Right lung (tissue), 5 donors: ENCODE measurements around the gene FAM124A. TPM values are rescaled to one million over a fixed set of nuclear protein-coding genes. Genes with fewer than 3 reads are reported as not detected.

Source experiments
- DNase-seq, 2 donors: peaks; one replicate each; pipeline ENCODE4 v3.0.0-alpha.2; 2013
- polyA plus RNA-seq, 5 donors: library from polyadenylated mRNA; unstranded; fragments of 120-200 nt; gene quantifications; one replicate each; pipeline versions ENCODE4 v1.2.1 to v1.2.3, GENCODE V29; 2013; ENCODE audit warnings: inconsistent platforms in 1 of 5, low replicate concordance in 1 of 5; ENCODE audit not compliant: insufficient read length in 5 of 5, insufficient read depth in 1 of 5

FAM124A gene
- polyA plus RNA-seq, 5 donors, result 5.1 to 7.4 (median 6.7) TPM

- DNase-seq, result no peak
Observed at GRCh38 chr13:51303882-51304281, 81.7 kb downstream of the FAM124A start.

- DNase-seq, result no peak
Observed at GRCh38 chr13:51305271-51305967, 83.2 kb downstream of the FAM124A start.

- no peak for DNase-seq
Observed at GRCh38 chr13:51308781-51309180, 86.6 kb downstream of the FAM124A start.

GRCh38 chr13:51311231-51311630, 89.0 kb downstream of the FAM124A start:
- DNase-seq, result no peak

- DNase-seq, result no peak
Observed at GRCh38 chr13:51311957-51312520, 89.8 kb downstream of the FAM124A start.

DNA sequence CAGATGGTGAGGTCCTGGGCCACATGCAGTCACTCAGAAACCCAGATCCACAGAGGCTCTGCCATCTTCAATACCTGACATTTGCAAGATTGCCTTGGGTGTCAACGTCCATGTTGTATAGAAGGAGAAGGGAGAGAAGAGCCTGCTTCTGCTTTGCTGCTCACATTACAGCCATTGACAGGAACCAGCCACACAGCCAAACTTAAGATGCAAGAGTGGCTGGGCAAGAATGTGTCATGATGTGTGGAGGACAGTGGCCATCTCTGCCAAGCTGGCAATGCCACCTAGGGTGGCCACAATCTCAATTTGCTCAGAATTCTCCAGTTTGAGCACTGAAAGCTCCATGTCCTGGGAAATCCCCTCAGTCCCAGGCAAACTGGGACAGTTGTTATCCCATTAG, 91.4 kb downstream of the FAM124A start:
- no peak for DNase-seq

DNA sequence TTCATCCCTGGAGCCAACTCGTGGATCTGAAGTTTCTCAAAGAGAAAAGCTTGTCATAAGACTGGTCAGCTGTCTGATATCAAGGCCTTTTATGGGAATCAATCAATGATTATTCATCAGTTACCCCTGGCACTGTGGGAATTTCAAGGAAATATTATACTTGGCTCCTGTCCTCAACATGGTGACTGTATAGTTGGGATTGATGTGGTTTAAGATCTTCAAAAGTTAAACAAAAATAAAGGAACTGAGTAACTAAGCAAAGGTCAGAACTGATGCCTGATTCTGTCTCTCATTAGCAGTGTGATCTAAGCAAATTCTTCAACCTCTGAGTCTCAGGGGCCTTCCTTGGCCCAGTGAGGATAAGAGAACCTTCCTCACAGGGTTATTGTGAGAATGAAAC, 95.1 kb downstream of the FAM124A start:
- DNase-seq, result no peak

DNA sequence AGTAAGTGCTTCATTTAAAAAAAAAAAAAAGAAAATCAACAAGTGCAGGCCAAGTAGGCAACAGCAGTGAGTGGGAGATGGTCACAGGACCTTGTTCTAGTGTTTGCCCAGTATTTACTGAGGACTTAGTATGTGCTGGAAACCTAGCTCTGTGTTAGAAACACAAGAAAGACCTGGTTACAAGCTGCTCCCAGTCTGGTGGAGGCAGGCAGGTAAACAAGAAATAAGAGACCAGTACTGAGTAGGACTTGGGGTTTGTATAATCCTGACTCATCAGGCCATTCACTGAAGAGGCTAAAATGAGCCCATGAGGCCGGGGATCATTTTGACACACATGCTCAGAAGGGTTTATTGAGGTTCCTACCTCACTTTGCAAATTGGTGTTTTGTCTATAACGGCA, 95.8 kb downstream of the FAM124A start:
- no peak for DNase-seq

DNA sequence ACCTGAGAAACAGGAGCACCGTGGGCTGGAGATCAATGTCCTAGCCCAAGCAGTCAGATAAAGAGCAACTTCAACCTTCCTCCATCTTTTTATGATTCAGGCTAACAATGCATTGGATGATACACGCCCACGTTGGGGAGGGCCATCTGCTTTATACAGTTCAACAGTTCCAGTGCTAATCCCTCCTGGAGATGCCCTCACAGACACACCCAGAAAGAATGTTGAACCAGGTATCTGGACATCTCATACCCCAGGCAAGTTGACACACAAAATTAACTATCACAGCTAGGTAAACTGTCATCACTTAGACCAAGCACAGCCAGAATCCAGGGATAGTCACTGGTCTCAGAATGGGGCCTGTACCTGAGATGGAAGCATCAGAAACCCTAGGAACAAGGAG, 96.7 kb downstream of the FAM124A start:
- DNase-seq, result no peak

DNA sequence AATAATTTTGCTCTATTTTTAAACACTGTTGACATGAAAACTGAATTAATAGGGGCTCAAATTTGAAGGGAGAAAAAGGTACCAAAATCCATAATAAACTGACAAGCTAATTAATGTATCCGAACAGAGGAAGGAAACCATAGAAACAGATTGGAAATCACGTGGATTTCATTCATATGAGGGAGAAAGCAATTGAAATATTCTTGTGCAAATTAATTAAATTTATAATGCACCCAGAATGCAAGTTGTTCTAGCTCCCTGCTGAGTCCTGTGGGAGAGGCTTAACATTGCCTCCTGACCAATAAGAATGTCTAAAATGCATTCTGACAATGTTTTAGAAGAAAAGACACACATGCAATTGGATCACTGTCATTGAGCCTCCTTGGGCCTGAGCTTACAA, 99.6 kb downstream of the FAM124A start:
- DNase-seq, result no peak

DNA sequence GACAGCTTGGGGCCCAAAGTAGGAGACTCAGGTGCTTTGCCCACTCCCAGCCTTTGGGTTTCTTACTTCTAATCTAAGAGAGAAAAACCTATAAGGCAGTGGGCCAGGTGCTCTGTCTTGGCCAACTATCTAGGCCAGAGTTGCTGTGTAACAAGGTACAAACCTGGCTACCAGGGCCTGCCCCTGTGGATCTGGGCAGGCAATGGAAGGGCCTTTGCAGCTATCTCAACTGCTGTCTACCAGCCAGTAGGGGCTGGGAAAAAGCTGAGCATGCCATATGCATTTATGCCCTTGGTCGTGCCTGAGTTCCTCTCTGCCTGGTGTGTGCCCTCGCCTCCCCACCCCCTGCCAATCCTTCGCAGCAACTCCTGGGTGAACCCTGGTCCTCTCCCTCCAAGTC, 100.6 kb downstream of the FAM124A start:
- DNase-seq, result no peak

- DNase-seq, result no peak
Observed at GRCh38 chr13:51323824-51324511, 101.8 kb downstream of the FAM124A start.

DNA sequence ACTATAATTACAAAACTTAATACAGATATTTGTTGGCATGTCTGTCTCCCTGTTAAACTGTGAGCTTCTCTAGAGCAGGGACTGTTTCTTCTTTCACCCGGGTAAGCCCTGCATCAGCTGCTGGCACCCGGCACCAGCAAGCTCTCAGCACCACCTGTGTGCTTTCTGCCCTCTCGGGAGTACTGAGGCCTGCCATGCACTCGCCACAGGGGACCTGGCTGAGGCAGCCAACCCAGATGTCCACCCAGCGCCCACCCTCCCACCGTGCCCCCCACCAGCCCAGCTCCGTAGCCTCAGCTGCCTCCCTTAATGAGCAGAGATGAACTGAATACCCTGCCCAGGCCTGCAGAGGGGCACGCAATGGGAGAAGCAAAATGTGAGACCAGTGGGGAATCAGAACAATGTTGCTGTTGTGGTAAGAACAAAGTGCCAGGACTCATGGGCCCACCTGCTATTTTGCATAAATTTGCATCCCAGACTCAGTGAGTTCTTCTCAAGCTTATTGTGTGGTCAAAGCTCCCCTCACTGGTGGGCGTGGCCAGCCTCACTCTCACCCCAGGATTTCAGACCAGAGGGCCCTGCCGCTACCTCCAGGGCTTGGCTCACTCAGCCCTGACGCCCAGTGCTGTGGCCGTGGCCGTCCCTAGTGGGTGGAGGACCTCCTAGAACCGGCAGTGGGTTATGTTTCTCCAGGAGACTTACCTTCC, 102.7 kb downstream of the FAM124A start:
- no peak for DNase-seq

- DNase-seq, result no peak
Observed at GRCh38 chr13:51325837-51326236, 103.6 kb downstream of the FAM124A start.

DNA sequence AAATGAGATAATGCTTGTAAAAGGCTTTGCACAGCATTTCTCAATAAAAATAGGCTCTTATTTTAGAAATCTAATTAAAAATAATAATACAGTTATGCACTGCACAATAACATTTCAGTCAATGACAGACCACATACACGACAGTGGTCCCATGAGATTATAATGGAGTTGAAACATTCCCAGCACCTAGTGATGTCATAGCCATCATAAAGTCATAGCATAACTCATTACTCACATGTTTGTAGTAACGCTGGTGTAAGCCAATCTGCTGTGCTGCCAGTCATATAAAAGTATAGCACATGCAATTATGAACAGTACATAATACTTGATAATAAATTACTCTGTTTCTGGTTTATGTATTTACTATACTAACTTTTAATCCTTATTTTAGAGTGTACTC, 104.6 kb downstream of the FAM124A start:
- no peak for DNase-seq

DNA sequence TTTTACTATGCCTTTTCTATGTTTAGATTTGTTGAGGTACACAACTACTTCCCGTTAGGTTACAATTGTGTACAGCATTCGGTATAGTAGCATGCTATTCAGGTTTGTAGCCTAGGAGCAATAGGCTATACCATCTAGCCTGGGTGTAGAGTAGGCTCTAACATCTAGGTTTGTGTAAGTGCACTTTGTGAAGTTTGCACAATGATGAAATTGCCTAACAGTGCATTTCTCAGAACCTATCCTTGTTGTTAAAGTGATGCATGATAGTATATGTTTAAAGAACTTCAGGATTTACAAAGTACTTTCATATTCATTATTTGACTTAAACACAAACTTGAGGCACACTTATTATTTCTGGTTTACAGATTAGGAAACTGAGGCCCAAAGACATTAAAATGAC, 105.8 kb downstream of the FAM124A start:
- DNase-seq, result no peak

DNA sequence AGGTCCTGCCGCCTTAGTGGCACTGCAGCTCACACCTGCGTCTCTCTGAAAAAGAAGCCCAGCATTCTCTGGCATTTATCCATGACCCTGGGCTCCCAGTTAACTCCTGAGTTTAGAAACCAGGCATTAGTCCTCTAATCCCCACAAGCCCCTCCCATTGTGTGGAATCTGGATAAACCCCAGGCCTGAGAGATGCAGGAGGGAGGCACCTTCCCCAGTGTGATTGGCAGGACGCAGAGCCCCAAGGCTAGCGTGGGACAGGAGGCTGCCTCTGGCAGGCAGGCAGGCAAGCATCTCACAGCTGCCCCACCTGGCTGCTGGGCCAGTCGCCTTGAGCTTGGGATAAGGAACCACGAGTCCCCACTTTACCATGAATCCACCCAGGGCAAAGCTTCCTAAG, 106.3 kb downstream of the FAM124A start:
- no peak for DNase-seq

DNA sequence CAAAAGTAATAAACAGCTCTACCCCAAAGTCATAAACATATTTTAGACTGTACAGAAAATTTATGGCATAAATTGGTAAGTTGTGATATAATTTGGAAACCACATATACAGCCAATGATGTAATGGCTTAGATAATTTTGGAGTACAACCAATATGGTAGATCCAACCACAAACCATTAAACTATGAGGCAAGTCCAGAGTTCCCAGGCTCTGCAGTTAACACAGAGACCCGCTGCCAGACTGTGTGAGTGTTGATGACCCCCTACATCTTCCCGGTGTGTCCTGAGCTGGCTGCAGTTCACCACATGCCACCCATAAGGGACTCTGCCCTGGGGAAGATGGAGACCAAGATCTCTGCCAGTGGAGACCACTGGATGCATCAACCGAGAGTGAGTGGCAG, 107.4 kb downstream of the FAM124A start:
- no peak for DNase-seq

DNA sequence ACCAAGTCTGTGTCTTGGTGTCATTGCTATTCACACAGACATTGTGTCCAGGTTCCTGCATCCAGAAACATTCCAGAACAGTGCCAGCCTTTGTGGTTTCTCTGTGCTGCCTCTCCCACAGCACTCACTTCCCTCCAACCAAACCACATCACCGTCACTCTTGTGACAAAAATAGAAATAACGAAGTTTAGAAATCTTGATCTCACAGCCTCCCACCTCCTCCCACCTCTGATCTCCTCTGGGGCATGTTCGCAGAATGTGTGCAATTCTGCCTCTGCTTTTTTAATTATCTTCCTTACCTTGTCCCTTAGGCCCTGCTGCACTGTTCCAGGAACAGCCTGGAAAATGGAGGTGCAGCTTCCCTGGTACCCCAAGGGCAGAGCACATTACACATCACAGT, 108.6 kb downstream of the FAM124A start:
- DNase-seq, result no peak

DNA sequence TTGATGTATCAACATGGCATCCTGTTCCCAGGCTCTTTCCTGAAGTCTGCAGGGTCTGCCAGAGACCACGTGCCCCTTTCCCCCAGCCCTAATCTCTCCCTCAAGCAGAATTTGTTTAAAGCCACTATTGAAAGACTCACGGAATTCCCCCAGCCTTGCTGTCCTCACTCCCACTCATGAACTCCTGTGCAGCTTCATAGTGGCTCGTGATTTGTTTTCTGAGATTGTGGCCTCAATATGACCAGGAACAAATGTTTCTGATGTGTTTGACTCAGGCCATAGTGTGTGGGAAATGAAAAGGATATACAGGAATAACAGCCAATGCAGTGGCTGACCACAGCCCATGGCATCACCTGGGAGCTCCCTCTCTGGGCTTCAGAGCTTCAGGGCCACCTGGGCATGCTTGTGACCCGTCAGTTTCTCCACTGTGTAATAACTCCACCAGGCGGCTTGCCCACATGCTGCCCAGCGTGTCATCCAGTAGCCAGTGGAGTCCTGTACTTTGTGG, 109.2 kb downstream of the FAM124A start:
- no peak for DNase-seq

GRCh38 chr13:51332566-51333361, 110.6 kb downstream of the FAM124A start:
- DNase-seq, result no peak

DNA sequence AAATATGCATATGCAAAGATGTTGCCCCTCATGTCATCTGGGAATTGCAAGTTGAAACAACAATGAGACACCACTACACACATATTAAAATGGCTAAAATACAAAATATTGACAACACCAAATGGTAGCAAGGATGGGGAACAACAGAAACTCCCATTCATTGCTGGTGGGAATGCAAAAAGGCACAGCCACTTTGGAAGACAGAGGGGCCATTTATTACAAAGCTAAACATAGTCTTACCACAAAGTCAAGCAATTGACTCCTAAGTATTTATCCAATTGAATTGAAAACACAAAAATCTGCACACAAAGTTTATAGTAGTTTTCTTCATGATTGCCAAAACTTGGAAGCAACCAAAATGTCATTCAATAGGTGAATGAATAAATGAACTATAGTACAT, 111.2 kb downstream of the FAM124A start:
- DNase-seq, result no peak
